ENCODE results near the gene ASTN2.

ASTN2 gene

DNA sequence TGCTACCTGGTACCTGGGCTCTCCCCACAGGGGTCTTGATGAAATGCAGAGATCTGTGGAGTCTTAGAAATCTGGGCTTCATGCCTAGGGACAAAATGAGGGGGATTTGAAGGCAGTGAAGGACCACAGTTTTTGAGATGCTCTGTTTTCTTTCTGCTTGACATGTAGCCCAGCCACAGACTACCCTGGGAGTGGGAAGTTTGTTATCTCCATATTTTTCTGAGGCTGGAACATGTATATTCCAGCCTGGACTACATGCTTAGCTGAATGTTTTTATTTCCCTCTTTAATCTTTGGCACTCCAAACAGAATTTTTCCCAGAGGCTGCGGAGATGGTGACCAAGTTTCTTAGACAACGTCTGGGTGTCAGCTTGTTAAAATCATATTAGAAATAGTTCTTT, 1008.4 kb downstream of the ASTN2 start:
- TF ChIP-seq, protein P1, sequence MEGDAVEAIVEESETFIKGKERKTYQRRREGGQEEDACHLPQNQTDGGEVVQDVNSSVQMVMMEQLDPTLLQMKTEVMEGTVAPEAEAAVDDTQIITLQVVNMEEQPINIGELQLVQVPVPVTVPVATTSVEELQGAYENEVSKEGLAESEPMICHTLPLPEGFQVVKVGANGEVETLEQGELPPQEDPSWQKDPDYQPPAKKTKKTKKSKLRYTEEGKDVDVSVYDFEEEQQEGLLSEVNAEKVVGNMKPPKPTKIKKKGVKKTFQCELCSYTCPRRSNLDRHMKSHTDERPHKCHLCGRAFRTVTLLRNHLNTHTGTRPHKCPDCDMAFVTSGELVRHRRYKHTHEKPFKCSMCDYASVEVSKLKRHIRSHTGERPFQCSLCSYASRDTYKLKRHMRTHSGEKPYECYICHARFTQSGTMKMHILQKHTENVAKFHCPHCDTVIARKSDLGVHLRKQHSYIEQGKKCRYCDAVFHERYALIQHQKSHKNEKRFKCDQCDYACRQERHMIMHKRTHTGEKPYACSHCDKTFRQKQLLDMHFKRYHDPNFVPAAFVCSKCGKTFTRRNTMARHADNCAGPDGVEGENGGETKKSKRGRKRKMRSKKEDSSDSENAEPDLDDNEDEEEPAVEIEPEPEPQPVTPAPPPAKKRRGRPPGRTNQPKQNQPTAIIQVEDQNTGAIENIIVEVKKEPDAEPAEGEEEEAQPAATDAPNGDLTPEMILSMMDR (IDR thresholded peaks at IDR 0.05; ENCODE audit: low read depth, low read length, missing control alignments), result no peak
- no peak overlapping the region for H3K4me3 ChIP-seq (ENCODE audit: low read depth, low read length)
- DNase-seq (ENCODE audit: low read depth), result no peak

DNA sequence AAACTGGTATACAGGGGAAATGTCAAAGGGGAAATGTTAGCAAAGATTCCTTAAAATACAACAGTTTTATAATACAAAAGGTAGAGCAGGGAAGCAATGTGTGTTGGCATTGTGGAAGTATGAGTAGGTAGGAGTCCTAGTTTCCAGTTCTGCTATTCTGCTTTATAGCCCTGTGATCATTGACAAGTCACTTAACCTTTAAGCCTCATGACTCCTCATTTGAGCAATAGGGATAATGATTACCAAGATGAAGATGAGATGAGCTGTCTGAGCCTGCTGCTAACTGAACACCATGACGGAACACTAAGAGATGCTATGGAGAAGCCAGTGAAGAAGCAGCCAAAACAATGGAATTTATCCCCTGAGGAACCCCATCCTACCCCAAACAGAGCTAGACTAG, 1009.5 kb downstream of the ASTN2 start:
- TF ChIP-seq, protein P1 (IDR thresholded peaks at IDR 0.05; ENCODE audit: low read depth, low read length, missing control alignments), result no peak
- H3K4me3 ChIP-seq (ENCODE audit: low read depth, low read length), result no peak overlapping the region
- DNase-seq (ENCODE audit: low read depth), result no peak

DNA sequence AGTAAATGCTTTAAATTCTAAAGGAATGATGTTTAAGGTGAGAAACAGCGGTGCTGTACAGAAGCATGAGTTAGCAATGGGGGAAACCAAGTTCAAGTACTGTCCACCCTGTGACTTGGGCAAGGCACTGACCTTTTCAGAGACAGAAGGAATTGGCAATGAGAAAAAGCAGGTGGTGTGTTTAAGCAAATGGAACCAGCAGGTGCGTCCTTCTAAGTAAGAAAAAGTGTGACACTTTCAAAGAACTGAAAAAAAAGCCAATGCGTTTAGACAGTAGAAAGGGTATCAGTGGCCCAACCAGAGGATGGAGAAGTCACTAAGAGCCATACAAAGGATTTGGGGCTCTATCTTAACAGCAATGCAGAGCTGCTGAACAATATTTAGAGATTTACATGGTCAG, 1010.6 kb downstream of the ASTN2 start:
- H3K4me3 ChIP-seq (ENCODE audit: low read depth, low read length), result no peak overlapping the region
- TF ChIP-seq, protein P1 (IDR thresholded peaks at IDR 0.05; ENCODE audit: low read depth, low read length, missing control alignments), result no peak
- no peak for DNase-seq (ENCODE audit: low read depth)

DNA sequence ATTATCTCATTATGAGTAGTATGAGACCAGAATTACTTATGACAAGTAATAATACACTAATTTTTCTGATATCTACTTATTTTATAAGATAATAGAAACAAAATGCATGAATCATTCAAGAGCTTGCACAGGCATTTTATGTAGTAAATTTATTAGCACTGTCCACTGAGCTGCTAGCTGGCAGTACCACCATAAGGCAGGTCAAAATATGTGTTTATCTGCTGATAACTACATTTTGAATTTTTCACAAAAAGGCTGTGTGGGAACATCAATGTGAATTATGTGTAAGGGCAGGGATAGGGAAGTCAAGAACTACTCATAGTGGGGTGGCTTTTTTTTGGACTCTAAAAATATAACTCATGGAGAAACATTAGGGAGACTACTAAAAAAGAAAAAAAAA, 1011.7 kb downstream of the ASTN2 start:
- no peak overlapping the region for H3K4me3 ChIP-seq (ENCODE audit: low read depth, low read length)
- TF ChIP-seq, protein P1 (IDR thresholded peaks at IDR 0.05; ENCODE audit: low read depth, low read length, missing control alignments), result no peak
- DNase-seq (ENCODE audit: low read depth), result no peak

DNA sequence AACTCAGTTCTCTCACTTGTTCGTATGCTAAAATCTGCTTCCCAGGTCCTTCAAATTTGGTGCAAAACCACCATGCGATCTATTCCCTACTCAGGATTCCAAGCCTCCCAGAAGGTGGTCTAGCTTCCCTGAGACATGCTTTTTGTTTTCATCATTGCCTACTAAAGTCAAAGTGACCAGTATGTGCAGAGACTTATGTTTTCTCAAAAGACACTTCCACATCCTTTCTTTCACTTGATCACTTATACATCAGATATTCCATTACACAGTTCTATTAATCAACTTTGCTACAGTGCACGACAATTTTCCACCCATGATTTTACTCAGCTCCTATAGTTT, 1019.2 kb downstream of the ASTN2 start:
- TF ChIP-seq, protein P1 (IDR thresholded peaks at IDR 0.05; ENCODE audit: low read depth, low read length, missing control alignments), result no peak
- no peak overlapping the region for H3K4me3 ChIP-seq (ENCODE audit: low read depth, low read length)
- DNase-seq (ENCODE audit: low read depth), result no peak

DNA sequence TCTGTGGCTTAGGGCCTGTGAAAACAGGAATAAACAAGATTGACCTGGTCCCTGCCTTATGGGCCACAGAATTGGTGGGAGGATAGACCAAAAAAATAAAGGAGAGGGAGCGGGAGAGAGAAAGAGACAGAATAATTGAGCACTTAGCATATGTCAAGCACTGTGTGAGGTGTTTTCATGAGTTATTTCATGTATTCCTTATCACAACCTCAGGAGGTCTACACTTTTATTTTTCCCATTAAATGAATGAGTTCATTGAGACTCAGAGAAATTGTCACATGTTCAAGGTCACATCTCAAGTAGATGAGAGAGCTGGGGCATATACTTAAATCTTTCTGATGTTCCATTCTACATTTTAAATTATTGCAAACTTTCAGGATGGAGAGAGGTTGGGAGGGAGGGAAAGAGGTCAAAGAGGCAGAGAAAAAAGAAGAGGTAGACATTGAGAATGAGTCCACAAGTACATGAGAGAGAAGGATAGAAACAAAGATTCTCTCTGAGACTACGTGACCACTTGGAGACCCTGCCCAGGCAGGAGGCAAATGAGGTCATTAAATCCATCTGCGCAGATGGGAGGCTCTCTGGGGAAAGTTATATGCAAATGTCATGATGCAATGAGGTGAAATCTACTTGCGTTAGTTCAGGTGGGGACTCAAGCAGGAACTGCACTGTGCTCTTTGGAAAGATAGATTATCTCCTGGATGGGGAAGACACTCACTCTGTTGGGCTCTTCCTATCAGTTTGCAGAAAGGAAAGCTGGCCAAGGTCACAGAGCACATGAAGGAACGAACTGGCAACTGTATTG, 1019.8 kb downstream of the ASTN2 start:
- TF ChIP-seq, protein P1 (IDR thresholded peaks at IDR 0.05; ENCODE audit: low read depth, low read length, missing control alignments), result no peak
- H3K4me3 ChIP-seq (ENCODE audit: low read depth, low read length), result no peak overlapping the region
- no peak for DNase-seq (ENCODE audit: low read depth)

DNA sequence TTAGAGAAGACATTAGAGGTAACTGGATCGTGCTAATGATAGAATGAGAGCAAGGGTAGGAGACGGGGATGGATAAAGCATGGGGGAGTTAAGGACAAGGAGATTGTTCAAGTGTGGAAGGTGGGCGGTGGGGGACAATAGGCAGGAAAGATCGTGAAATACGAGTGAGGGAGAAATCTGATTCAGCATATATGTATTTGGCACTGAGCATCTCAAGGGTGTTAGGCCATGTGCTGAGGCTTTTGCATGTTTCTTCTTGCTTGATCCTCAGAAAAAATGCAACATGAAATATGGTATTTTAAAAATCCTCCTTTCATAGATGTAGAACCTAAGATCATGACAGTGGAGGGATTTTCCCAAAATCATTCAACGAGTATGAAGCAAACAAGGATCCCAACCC, 1020.8 kb downstream of the ASTN2 start:
- TF ChIP-seq, protein P1 (IDR thresholded peaks at IDR 0.05; ENCODE audit: low read depth, low read length, missing control alignments), result no peak
- no peak for DNase-seq (ENCODE audit: low read depth)
- H3K4me3 ChIP-seq (ENCODE audit: low read depth, low read length), result no peak overlapping the region

All from GM12864 (cell line).